ENCODE results near the gene GCK. TPM values are rescaled to one million over a fixed set of nuclear protein-coding genes. Genes with fewer than 3 reads are reported as not detected.

The GCK gene
- total RNA-seq, 1 experiment from 2014 or later: not detected

DNA sequence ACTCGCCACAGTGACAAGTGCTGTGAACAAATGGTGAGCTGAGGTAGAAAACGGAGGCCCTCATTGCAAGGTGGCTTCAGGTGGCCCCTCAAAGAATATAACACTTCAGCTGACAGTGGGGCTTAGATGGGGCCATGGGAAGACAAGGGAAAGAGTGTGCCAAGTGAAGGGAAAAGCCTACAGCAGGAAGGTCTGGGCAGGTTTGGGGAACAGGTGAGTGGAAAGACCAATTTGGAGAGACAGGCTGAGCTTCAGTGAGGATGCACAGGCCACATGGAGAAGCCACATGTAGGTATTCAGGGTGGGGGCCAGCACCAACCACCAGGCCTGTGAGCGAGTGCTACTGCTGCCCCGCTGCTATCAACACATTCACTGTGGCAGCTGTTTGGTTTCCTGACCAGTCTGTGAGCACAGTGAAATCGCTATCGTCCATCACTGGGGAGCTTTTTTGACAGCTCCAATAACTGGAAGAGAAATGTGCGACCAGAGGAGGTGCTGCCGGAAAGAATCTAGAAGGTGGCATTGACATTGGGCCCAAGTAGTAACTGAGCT is 69.3 kb downstream of the GCK start:
- peaks cover 19% of the 10 kb centered on the region for H3K4me1 Mint-ChIP-seq (ENCODE audit: low read depth, unreplicated experiment)
- BruUV-seq (replicated peaks): no TSS peak
- CTCF ChIA-PET: no interaction called here
- intact Hi-C loops (cut with micrococcal nuclease; ENCODE audit: unreplicated experiment): loop anchor here (5.0 kb wide), 1 partner anchor 73 kb away; no protein-coding TSS in a partner anchor
- H3K36me3 Mint-ChIP-seq (ENCODE audit: insufficient read depth, unreplicated experiment): peaks cover 41% of the 10 kb centered on the region
- no peaks in the 10 kb centered on the region for H3K9me3 Mint-ChIP-seq (ENCODE audit: low read depth, unreplicated experiment)
- H3K27ac Mint-ChIP-seq (ENCODE audit: unreplicated experiment): no peak overlapping the region
- H3K27me3 Mint-ChIP-seq (ENCODE audit: unreplicated experiment): no peaks in the 10 kb centered on the region
- TF ChIP-seq CTCF (IDR thresholded peaks at IDR 0.05; ENCODE audit: unreplicated experiment): no peak
- H3K4me3 Mint-ChIP-seq (ENCODE audit: low read depth, unreplicated experiment): no peak overlapping the region
- DNase-seq: no peak

GRCh38 chr7:44117801-44118429 is 71.3 kb downstream of the GCK start:
- Mint-ChIP-seq H3K36me3 (ENCODE audit: insufficient read depth, unreplicated experiment) (peaks cover 42% of the 10 kb centered on the region), H3K4me3 (ENCODE audit: low read depth, unreplicated experiment) (no peak overlapping the region), H3K27me3 (ENCODE audit: unreplicated experiment) (no peaks in the 10 kb centered on the region), H3K9me3 (ENCODE audit: low read depth, unreplicated experiment) (no peaks in the 10 kb centered on the region), H3K4me1 (ENCODE audit: low read depth, unreplicated experiment) (peaks cover 9% of the 10 kb centered on the region), H3K27ac (ENCODE audit: unreplicated experiment) (no peak overlapping the region)
- DNase-seq: no peak
- CTCF ChIA-PET: no interaction called here
- intact Hi-C loops (cut with micrococcal nuclease; ENCODE audit: unreplicated experiment): no loop called here
- BruUV-seq (replicated peaks): no TSS peak
- TF ChIP-seq CTCF (IDR thresholded peaks at IDR 0.05; ENCODE audit: unreplicated experiment): no peak

- no peak for TF ChIP-seq CTCF (IDR thresholded peaks at IDR 0.05; ENCODE audit: unreplicated experiment)
- Mint-ChIP-seq H3K27me3 (ENCODE audit: unreplicated experiment) (peaks cover 6% of the 10 kb centered on the region), H3K4me1 (ENCODE audit: low read depth, unreplicated experiment) (peaks cover under 1% of the 10 kb centered on the region), H3K36me3 (ENCODE audit: insufficient read depth, unreplicated experiment) (peaks cover 44% of the 10 kb centered on the region), H3K9me3 (ENCODE audit: low read depth, unreplicated experiment) (no peaks in the 10 kb centered on the region), H3K4me3 (ENCODE audit: low read depth, unreplicated experiment) (no peak overlapping the region), H3K27ac (ENCODE audit: unreplicated experiment) (no peak overlapping the region)
- intact Hi-C loops (cut with micrococcal nuclease; ENCODE audit: unreplicated experiment): no loop called here
- no TSS peak for BruUV-seq (replicated peaks)
- no peak for DNase-seq
- CTCF ChIA-PET: no interaction called here
These were observed 72.2 kb downstream of the GCK start for GRCh38 chr7:44116789-44117666.

DNA sequence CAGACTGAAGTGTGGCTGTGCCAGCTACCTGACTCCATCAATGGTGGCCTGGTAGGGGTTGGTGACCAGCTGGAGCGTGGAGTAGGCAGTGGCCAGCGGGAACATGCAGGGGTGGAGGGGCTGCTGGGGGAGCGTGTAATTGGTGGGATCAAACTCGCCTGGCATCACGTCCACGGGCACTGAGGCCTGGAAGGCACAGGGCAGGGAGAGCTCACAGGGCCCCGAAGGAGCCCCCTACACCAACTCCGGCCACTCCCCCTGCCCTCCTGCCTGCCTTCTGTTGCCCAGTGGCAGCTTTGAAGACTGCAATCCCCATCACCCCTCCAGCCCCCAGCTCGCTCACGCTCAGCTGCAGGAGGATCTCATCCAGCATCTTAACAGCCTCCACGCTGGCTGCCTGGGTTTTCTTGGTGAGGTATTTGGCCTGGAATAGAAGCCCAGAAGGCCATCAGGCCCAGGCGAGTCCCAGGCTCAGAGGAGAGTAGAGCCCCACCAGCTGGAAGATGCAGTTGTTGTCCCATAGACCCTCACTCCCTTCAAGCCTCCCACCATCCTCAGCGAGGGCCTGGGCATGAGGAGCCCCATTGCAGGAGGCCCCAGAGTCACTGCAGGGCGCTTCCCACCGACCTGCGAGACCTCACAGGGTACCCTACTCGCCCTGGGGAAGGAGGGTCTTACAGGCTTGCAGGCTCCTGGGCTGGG is 73.0 kb downstream of the GCK start:
- no peak overlapping the region for H3K4me3 Mint-ChIP-seq (ENCODE audit: low read depth, unreplicated experiment)
- no peaks in the 10 kb centered on the region for H3K4me1 Mint-ChIP-seq (ENCODE audit: low read depth, unreplicated experiment)
- no peak for TF ChIP-seq CTCF (IDR thresholded peaks at IDR 0.05; ENCODE audit: unreplicated experiment)
- no peak overlapping the region for H3K27ac Mint-ChIP-seq (ENCODE audit: unreplicated experiment)
- intact Hi-C loops (cut with micrococcal nuclease; ENCODE audit: unreplicated experiment): no loop called here
- H3K36me3 Mint-ChIP-seq (ENCODE audit: insufficient read depth, unreplicated experiment): peaks cover 50% of the 10 kb centered on the region
- DNase-seq: no peak
- CTCF ChIA-PET: no interaction called here
- no peaks in the 10 kb centered on the region for H3K9me3 Mint-ChIP-seq (ENCODE audit: low read depth, unreplicated experiment)
- BruUV-seq (replicated peaks): no TSS peak
- peaks cover 14% of the 10 kb centered on the region for H3K27me3 Mint-ChIP-seq (ENCODE audit: unreplicated experiment)

Data from Calu3 (cell line).